HFFc6 (cell line): ENCODE data around the gene FAM53B. TPM values are rescaled to one million over a fixed set of nuclear protein-coding genes. Genes with fewer than 3 reads are reported as not detected.

Experiments
- DNase-seq: peaks from one replicate; pipeline ENCODE4 v3.0.0-alpha.2; 2018
- H3K27ac Mint-ChIP-seq: 2 replicates; pipeline ENCODE4 v1.8.0; 2020; ENCODE audit warnings: mild to moderate bottlenecking, mixed read lengths
- H3K27me3 Mint-ChIP-seq: 2 replicates; pipeline ENCODE4 v1.8.0; 2021; ENCODE audit warnings: mild to moderate bottlenecking, moderate library complexity, mixed read lengths; ENCODE audit not compliant: insufficient read depth
- H3K36me3 Mint-ChIP-seq: 2 replicates; pipeline ENCODE4 v1.8.0; 2021; ENCODE audit warnings: low read depth, mixed read lengths
- H3K4me1 Mint-ChIP-seq: 2 replicates; pipeline ENCODE4 v1.8.0; 2020; ENCODE audit warnings: low read depth, mixed read lengths
- H3K4me3 Mint-ChIP-seq: 2 replicates; pipeline ENCODE4 v1.8.0; 2020; ENCODE audit warnings: mild to moderate bottlenecking, moderate library complexity, mixed read lengths
- H3K9me3 Mint-ChIP-seq: 2 replicates; pipeline ENCODE4 v1.8.0; 2020; ENCODE audit warnings: mild to moderate bottlenecking, mixed read lengths
- CTCF ChIP-seq: fragments of 200-600 bp; sonication (generic); IDR thresholded peaks from 2 replicates; pipeline ENCODE4 v1.5.0; 2021; ENCODE audit warnings: antibody characterized with exemption, mild to moderate bottlenecking
- total RNA-seq, 6 experiments: library from RNA; stranded (reverse); fragmentation: NEBNext Ultra II Directional; extraction: Animal tissue kit (Norgen Biotek cat#: 25700); gene quantifications; 2 replicates in 1 of 6; 3 replicates in 5 of 6; pipeline ENCODE4 v1.2.3, GENCODE V29; 2021

FAM53B gene
- total RNA-seq, 6 experiments from 2014 or later, result 9.3 to 10.6 (median 10.4) TPM

- Mint-ChIP-seq H3K4me1 (peaks cover 8% of the 10 kb centered on the region), H3K4me3 (no peak overlapping the region), H3K9me3 (no peaks in the 10 kb centered on the region), H3K27ac (no peak overlapping the region), H3K36me3 (no peaks in the 10 kb centered on the region), H3K27me3 (peaks cover 1% of the 10 kb centered on the region; the same call in 1 of the 2 replicates)
- no peak for DNase-seq
- no peak for TF ChIP-seq CTCF
Observed at GRCh38 chr10:124708246-124708779, 35.9 kb downstream of the FAM53B start.

GRCh38 chr10:124707551-124707950 lies 36.6 kb downstream of the FAM53B start:
- H3K4me3 Mint-ChIP-seq, result no peak overlapping the region
- no peaks in the 10 kb centered on the region for H3K36me3 Mint-ChIP-seq
- TF ChIP-seq CTCF, result no peak
- H3K27ac Mint-ChIP-seq, result no peak overlapping the region
- DNase-seq, result no peak
- H3K9me3 Mint-ChIP-seq, result no peaks in the 10 kb centered on the region
- H3K4me1 Mint-ChIP-seq, result peaks cover 8% of the 10 kb centered on the region
- H3K27me3 Mint-ChIP-seq, result peaks cover 1% of the 10 kb centered on the region; the same call in 1 of the 2 replicates

- Mint-ChIP-seq H3K27ac (no peak overlapping the region), H3K4me1 (peaks cover 8% of the 10 kb centered on the region), H3K36me3 (no peaks in the 10 kb centered on the region), H3K27me3 (peaks cover 1% of the 10 kb centered on the region; the same call in 1 of the 2 replicates), H3K4me3 (no peak overlapping the region), H3K9me3 (no peaks in the 10 kb centered on the region)
- DNase-seq, result no peak
- no peak for TF ChIP-seq CTCF
Observed at GRCh38 chr10:124707144-124707467, 37.1 kb downstream of the FAM53B start.

- Mint-ChIP-seq H3K9me3 (no peaks in the 10 kb centered on the region), H3K27me3 (peaks cover 1% of the 10 kb centered on the region; the same call in 1 of the 2 replicates), H3K4me3 (no peak overlapping the region), H3K4me1 (peaks cover 8% of the 10 kb centered on the region), H3K27ac (no peak overlapping the region), H3K36me3 (no peaks in the 10 kb centered on the region)
- no peak for TF ChIP-seq CTCF
- DNase-seq, result no peak
Observed at GRCh38 chr10:124706462-124707143, 37.6 kb downstream of the FAM53B start.

DNA sequence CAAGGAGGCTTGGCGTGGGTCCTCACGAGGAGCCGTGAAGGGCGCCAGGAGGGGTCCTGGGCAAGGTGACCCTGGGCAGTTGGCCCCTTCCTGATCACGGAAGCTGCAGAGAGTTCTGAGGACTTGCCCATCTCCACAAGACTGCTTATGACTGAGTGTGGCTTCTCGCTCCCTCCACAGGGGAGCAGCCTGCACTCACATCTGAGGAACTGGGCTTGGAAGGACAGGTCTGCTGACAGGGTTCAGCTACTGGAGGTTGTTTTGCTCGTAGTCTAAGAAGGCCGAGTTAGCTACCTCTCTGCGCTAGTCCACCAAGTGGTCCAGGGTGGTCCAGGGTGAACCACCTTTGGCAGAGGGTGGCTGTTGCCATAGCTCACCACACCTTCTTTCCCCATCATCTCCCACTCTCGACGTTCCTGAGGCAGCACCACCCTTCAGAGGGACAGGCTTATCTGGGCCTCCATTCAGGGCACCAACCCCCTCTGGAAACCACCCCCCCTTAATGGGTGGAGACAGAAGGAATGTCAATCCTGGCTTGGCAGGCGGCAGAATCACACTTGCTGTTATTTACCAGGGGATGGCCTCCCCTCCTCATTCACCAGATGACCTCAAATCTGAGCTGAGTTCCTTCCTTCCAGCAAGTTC lies 38.2 kb downstream of the FAM53B start:
- Mint-ChIP-seq H3K9me3 (no peaks in the 10 kb centered on the region), H3K4me1 (peaks cover 8% of the 10 kb centered on the region), H3K27me3 (peaks cover 1% of the 10 kb centered on the region; the same call in 1 of the 2 replicates), H3K4me3 (no peak overlapping the region), H3K27ac (no peak overlapping the region), H3K36me3 (no peaks in the 10 kb centered on the region)
- TF ChIP-seq CTCF, result no peak
- no peak for DNase-seq
